Erythroblast (primary cell): ENCODE results near the gene MTMR6.

ENCODE experiments used
- GATA1 ChIP-seq: IDR thresholded peaks from 2 replicates; pipeline ENCODE4 v1.6.1; 2011; ENCODE audit warnings: low read depth, mild to moderate bottlenecking, control low read depth, low read length, moderate library complexity
- POLR2A ChIP-seq: IDR thresholded peaks from 2 replicates; pipeline ENCODE4 v1.6.1; 2011; ENCODE audit warnings: mild to moderate bottlenecking, low read length

- TF ChIP-seq POLR2A (no peak), GATA1 (no peak)
Observed at GRCh38 chr13:25227690-25228089, 59.6 kb downstream of the MTMR6 start.
